Cardiac fibroblast (primary cell): ENCODE measurements around the gene BOK.

Source experiments
- DNase-seq, 2 donors: peaks; one replicate each; pipeline versions ENCODE4 v3.0.0 to v3.0.0-alpha.2; 2010; ENCODE audit warnings: low read depth in 2 of 2
- H3K4me3 ChIP-seq, 2 donors: replicated peaks in 1 of 2; 1 replicate in 1 of 2; 2 replicates in 1 of 2; pipeline ENCODE4 v1.5.1; 2011; ENCODE audit warnings: low read depth in 2 of 2, low read length in 2 of 2, mild to moderate bottlenecking in 2 of 2, moderate library complexity in 1 of 2
- CTCF ChIP-seq: IDR thresholded peaks from one replicate; pipeline ENCODE4 v1.5.1; 2011; ENCODE audit warnings: low read depth, mild to moderate bottlenecking, low read length, inconsistent platforms

Gene BOK

GRCh38 chr2:241551998-241552737 lies 6.4 kb upstream of the BOK start:
- no peak overlapping the region for H3K4me3 ChIP-seq
- no peak for DNase-seq
- TF ChIP-seq CTCF: no peak

GRCh38 chr2:241553512-241553830 lies 5.1 kb upstream of the BOK start:
- no peak for DNase-seq
- H3K4me3 ChIP-seq: no peak overlapping the region
- no peak for TF ChIP-seq CTCF

DNA sequence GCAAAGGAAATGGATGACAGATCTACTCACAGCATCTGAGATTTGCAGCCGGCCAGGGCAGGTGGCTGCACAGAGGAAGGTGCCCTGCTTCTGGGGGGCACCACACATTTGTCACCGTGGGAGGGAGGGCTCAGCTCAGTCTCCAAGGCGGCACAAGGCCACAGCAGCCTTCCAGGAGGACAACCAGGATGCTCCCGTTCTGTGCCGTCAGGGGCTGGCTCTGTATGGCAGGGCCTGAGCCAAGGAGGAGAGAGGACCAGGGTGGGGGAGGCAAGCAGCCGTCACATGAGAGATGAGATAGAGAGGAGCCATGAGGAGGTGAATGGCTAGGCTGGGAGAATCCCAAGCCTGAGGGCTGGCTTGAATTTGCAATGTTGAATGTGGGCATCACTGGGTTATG lies 4.6 kb upstream of the BOK start:
- DNase-seq: no peak
- no peak for TF ChIP-seq CTCF
- no peak overlapping the region for H3K4me3 ChIP-seq

GRCh38 chr2:241554610-241555322 lies 3.8 kb upstream of the BOK start:
- TF ChIP-seq CTCF: no peak
- no peak overlapping the region for H3K4me3 ChIP-seq
- DNase-seq: no peak

DNA sequence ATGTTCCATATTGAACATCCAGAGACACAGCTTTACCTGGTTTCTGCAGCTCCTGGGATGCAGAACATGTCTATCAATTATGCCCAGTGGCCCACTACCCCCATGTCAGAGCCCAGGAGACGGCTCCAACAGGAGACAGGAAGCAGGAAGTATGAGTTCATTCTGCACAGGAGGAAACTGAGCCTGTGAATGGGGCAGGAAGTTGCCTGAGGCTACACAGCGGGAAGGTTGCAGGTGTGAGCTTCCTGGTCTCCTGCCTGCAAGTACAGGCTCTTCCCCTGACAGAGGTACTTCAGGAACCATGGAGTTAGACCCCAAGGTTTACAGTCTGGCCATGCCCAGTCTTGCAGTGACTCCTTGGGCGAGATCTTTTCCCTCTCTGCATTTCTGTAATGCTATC lies 2.8 kb upstream of the BOK start:
- no peak for TF ChIP-seq CTCF

GRCh38 chr2:241556746-241557145 lies 1.8 kb upstream of the BOK start:
- DNase-seq: no peak
- no peak for TF ChIP-seq CTCF
- no peak overlapping the region for H3K4me3 ChIP-seq

More for the DNA sequence above, 2.8 kb upstream of the BOK start:
- DNase-seq: no peak
- no peak overlapping the region for H3K4me3 ChIP-seq
